ENCODE results near the gene ZMYND8.

DNA sequence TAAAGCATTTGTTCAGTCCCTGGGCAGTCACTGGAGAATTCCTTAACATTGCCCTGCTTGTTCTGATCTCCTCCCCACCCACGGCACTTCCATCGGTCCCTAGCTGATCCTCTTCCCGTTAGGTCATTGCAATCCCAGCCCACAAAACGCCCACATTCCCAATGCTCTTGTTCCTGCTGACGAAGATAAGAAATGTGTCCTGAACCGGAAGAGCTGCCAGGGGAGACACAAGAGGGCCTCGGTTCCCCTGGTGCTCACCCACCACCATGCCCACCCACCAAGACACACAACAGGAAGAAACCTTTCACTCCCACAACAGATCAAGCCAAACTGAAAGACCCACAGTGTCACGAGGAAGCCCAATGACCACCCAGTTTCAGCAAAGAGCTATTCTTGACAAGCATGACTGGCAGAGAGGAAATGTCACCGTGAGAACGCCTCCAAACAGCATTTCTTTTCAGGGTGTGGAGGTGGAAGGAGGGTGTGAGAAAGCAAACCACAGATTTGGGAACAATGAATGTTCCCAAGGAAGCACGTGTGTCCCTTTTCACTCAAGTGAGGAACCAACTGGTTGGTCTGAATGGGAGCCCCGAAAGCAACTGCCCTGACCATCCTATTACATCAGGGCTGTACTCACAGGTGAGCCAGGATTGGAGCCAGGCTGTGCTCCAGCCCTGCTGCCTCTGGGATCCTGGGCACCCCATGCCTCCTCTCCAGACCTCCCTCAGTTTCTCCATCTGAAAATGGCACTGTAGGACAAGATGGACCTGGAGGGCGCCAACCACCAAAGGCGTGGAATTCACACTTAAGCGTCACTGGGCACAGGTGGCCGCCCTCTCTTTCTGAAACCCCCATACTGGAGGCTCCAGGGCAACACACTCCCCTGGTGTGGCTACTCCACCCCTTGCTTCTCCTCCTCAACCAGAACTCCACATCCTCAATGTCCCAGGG lies 97.5 kb downstream of the ZMYND8 start:
- TF ChIP-seq CTCF (IDR thresholded peaks at IDR 0.05) (no peak), POLR2A (IDR thresholded peaks at IDR 0.05) (no peak)
